SK-N-SH treated with all-trans-retinoic acid at 6 μM for 48 hours (cell line): Measurements from ENCODE around the gene CST2.
"Not testable (repeated sequence)": the region's sequence is repeated elsewhere in the genome, so short reads cannot be mapped to it uniquely, and the experiment has no call there.

ENCODE experiments used
- BACH2 ChIP-seq: fragments of 250-450 bp; sonication (Bioruptor Pico); IDR thresholded peaks from 2 replicates; pipeline ENCODE4 v1.9.0; 2021; ENCODE audit warnings: mild to moderate bottlenecking, borderline replicate concordance
- ESRRG ChIP-seq: fragments of 250-450 bp; sonication (Bioruptor Pico); IDR thresholded peaks from 2 replicates; pipeline ENCODE4 v1.6.1; 2021; ENCODE audit warnings: mild to moderate bottlenecking
- GLIS3 ChIP-seq: fragments of 250-450 bp; sonication (Bioruptor Pico); IDR thresholded peaks from 2 replicates; pipeline ENCODE4 v1.5.0; 2020; ENCODE audit warnings: mild to moderate bottlenecking, moderate library complexity
- OSR1 ChIP-seq: fragments of 250-450 bp; sonication (Bioruptor Pico); IDR thresholded peaks from 2 replicates; pipeline ENCODE4 v1.8.0; 2022; ENCODE audit warnings: moderate library complexity, mild to moderate bottlenecking, inconsistent platforms
- PPARA ChIP-seq: fragments of 250-450 bp; sonication (Bioruptor Pico); IDR thresholded peaks from 2 replicates; pipeline ENCODE4 v1.5.0; 2020; ENCODE audit warnings: mild to moderate bottlenecking, borderline replicate concordance
- RARB ChIP-seq: fragments of 250-450 bp; sonication (Bioruptor Pico); IDR thresholded peaks from 2 replicates; pipeline ENCODE4 v1.8.0; 2021; ENCODE audit warnings: mild to moderate bottlenecking, moderate library complexity
- TCF4 ChIP-seq: fragments of 250-450 bp; sonication (Bioruptor Pico); IDR thresholded peaks from 2 replicates; pipeline ENCODE4 v1.8.0; 2021; ENCODE audit warnings: mild to moderate bottlenecking, moderate library complexity, borderline replicate concordance
- ZC3H10 ChIP-seq: fragments of 250-450 bp; sonication (Bioruptor Pico); IDR thresholded peaks from 2 replicates; pipeline ENCODE4 v1.5.1; 2021; ENCODE audit warnings: mild to moderate bottlenecking, moderate library complexity
- ZFP3 ChIP-seq: fragments of 250-450 bp; sonication (Bioruptor Pico); IDR thresholded peaks from 2 replicates; pipeline ENCODE4 v1.5.0; 2020; ENCODE audit warnings: mild to moderate bottlenecking, moderate library complexity
- ZNF565 ChIP-seq: fragments of 450-650 bp; formaldehyde crosslinking; conservative IDR thresholded peaks from 2 replicates; pipeline ENCODE4 v1.5.0; 2020; ENCODE audit warnings: low read depth, mild to moderate bottlenecking, moderate library complexity
- TF ChIP-seq, protein P1 (sequence below): fragments of 250-450 bp; sonication (Bioruptor Pico); IDR thresholded peaks from 2 replicates; pipeline ENCODE4 v1.5.1; 2021; ENCODE audit warnings: mild to moderate bottlenecking, moderate library complexity
- TF ChIP-seq, protein P2 (sequence below): fragments of 250-450 bp; sonication (Bioruptor Pico); IDR thresholded peaks from 2 replicates; pipeline ENCODE4 v1.8.0; 2020; ENCODE audit warnings: mild to moderate bottlenecking, moderate library complexity, borderline replicate concordance
- TF ChIP-seq, protein P3 (sequence below): fragments of 250-450 bp; sonication (Bioruptor Pico); IDR thresholded peaks from 2 replicates; pipeline ENCODE4 v1.5.1; 2020; ENCODE audit warnings: low read depth, mild to moderate bottlenecking, moderate library complexity
- TF ChIP-seq, protein P4 (sequence below): fragments of 250-450 bp; sonication (Bioruptor Pico); IDR thresholded peaks from 2 replicates; pipeline ENCODE4 v1.5.0; 2020; ENCODE audit warnings: mild to moderate bottlenecking, moderate library complexity

- TF ChIP-seq ZNF565; PPARA (CRISPR knock-in tag); ZC3H10 (CRISPR knock-in tag); ZFP3; OSR1; BACH2 (CRISPR knock-in tag); TCF4; RARB (CRISPR knock-in tag); ESRRG; GLIS3 (CRISPR knock-in tag): not testable (repeated sequence)
- TF ChIP-seq, protein P1, sequence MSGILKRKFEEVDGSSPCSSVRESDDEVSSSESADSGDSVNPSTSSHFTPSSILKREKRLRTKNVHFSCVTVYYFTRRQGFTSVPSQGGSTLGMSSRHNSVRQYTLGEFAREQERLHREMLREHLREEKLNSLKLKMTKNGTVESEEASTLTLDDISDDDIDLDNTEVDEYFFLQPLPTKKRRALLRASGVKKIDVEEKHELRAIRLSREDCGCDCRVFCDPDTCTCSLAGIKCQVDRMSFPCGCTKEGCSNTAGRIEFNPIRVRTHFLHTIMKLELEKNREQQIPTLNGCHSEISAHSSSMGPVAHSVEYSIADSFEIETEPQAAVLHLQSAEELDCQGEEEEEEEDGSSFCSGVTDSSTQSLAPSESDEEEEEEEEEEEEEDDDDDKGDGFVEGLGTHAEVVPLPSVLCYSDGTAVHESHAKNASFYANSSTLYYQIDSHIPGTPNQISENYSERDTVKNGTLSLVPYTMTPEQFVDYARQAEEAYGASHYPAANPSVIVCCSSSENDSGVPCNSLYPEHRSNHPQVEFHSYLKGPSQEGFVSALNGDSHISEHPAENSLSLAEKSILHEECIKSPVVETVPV (CRISPR knock-in tag): not testable (repeated sequence)
- TF ChIP-seq, protein P2, sequence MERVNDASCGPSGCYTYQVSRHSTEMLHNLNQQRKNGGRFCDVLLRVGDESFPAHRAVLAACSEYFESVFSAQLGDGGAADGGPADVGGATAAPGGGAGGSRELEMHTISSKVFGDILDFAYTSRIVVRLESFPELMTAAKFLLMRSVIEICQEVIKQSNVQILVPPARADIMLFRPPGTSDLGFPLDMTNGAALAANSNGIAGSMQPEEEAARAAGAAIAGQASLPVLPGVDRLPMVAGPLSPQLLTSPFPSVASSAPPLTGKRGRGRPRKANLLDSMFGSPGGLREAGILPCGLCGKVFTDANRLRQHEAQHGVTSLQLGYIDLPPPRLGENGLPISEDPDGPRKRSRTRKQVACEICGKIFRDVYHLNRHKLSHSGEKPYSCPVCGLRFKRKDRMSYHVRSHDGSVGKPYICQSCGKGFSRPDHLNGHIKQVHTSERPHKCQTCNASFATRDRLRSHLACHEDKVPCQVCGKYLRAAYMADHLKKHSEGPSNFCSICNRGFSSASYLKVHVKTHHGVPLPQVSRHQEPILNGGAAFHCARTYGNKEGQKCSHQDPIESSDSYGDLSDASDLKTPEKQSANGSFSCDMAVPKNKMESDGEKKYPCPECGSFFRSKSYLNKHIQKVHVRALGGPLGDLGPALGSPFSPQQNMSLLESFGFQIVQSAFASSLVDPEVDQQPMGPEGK (CRISPR knock-in tag): not testable (repeated sequence)
- TF ChIP-seq, protein P3, sequence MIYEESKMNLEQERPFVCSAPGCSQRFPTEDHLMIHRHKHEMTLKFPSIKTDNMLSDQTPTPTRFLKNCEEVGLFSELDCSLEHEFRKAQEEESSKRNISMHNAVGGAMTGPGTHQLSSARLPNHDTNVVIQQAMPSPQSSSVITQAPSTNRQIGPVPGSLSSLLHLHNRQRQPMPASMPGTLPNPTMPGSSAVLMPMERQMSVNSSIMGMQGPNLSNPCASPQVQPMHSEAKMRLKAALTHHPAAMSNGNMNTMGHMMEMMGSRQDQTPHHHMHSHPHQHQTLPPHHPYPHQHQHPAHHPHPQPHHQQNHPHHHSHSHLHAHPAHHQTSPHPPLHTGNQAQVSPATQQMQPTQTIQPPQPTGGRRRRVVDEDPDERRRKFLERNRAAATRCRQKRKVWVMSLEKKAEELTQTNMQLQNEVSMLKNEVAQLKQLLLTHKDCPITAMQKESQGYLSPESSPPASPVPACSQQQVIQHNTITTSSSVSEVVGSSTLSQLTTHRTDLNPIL (CRISPR knock-in tag): not testable (repeated sequence)
- TF ChIP-seq, protein P4, sequence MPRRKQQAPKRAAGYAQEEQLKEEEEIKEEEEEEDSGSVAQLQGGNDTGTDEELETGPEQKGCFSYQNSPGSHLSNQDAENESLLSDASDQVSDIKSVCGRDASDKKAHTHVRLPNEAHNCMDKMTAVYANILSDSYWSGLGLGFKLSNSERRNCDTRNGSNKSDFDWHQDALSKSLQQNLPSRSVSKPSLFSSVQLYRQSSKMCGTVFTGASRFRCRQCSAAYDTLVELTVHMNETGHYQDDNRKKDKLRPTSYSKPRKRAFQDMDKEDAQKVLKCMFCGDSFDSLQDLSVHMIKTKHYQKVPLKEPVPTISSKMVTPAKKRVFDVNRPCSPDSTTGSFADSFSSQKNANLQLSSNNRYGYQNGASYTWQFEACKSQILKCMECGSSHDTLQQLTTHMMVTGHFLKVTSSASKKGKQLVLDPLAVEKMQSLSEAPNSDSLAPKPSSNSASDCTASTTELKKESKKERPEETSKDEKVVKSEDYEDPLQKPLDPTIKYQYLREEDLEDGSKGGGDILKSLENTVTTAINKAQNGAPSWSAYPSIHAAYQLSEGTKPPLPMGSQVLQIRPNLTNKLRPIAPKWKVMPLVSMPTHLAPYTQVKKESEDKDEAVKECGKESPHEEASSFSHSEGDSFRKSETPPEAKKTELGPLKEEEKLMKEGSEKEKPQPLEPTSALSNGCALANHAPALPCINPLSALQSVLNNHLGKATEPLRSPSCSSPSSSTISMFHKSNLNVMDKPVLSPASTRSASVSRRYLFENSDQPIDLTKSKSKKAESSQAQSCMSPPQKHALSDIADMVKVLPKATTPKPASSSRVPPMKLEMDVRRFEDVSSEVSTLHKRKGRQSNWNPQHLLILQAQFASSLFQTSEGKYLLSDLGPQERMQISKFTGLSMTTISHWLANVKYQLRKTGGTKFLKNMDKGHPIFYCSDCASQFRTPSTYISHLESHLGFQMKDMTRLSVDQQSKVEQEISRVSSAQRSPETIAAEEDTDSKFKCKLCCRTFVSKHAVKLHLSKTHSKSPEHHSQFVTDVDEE (CRISPR knock-in tag): not testable (repeated sequence)
Measured at GRCh38 chr20:23811559-23811958, 15.0 kb downstream of the CST2 start.
